H1 (cell line): Measurements from ENCODE around the gene DGKD.

Source experiments
- BRCA1 ChIP-seq: IDR thresholded peaks from 2 replicates; pipeline ENCODE4 v1.6.1; 2012; ENCODE audit warnings: low read depth, low read length, improper control_type of control experiment
- CEBPB ChIP-seq: IDR thresholded peaks from 2 replicates; pipeline ENCODE4 v1.6.1; 2012; ENCODE audit warnings: low read depth, low read length
- EZH2 ChIP-seq: fragments of 200-600 bp; sonication (generic); IDR thresholded peaks from 2 replicates; pipeline ENCODE4 v1.7.1; 2012; ENCODE audit warnings: low read depth, mild to moderate bottlenecking, moderate library complexity, low read length, inconsistent platforms; ENCODE audit not compliant: severe bottlenecking
- JUN ChIP-seq: IDR thresholded peaks from 2 replicates; pipeline ENCODE4 v1.6.1; 2011; ENCODE audit warnings: low read depth, mild to moderate bottlenecking, improper control_type of control experiment, low read length
- POLR2A ChIP-seq, 2 experiments: IDR thresholded peaks; 1 replicate in 1 of 2; 2 replicates in 1 of 2; pipeline ENCODE4 v1.6.1; 2011; ENCODE audit warnings: low read depth in 2 of 2, low read length in 2 of 2, mild to moderate bottlenecking in 2 of 2; ENCODE audit errors: control extremely low read depth in 1 of 2
- RAD21 ChIP-seq, 2 experiments: IDR thresholded peaks in 1 of 2; conservative IDR thresholded peaks in 1 of 2; 2 replicates each; pipeline ENCODE4 v1.6.1; 2011; ENCODE audit warnings: low read depth in 2 of 2, low read length in 2 of 2, improper control_type of control experiment in 1 of 2, inconsistent platforms in 1 of 2, mild to moderate bottlenecking in 1 of 2, moderate library complexity in 1 of 2
- RFX5 ChIP-seq: IDR thresholded peaks from 2 replicates; pipeline ENCODE4 v1.6.1; 2011; ENCODE audit warnings: low read depth, low read length, improper control_type of control experiment, borderline replicate concordance
- SIN3A ChIP-seq, 2 experiments: IDR thresholded peaks in 1 of 2; conservative IDR thresholded peaks in 1 of 2; 2 replicates each; pipeline ENCODE4 v1.6.1; 2011 to 2012; ENCODE audit warnings: low read length in 2 of 2, improper control_type of control experiment in 1 of 2, low read depth in 1 of 2, mild to moderate bottlenecking in 1 of 2
- SP2 ChIP-seq: IDR thresholded peaks from 2 replicates; pipeline ENCODE4 v1.6.1; 2012; ENCODE audit warnings: mild to moderate bottlenecking, low read length, inconsistent platforms
- TAF1 ChIP-seq: IDR thresholded peaks from 2 replicates; pipeline ENCODE4 v1.6.1; 2011; ENCODE audit warnings: mild to moderate bottlenecking, low read depth, low read length
- ZNF274 ChIP-seq: IDR thresholded peaks from 2 replicates; pipeline ENCODE4 v1.7.0; 2012; ENCODE audit warnings: low read length, borderline replicate concordance; ENCODE audit errors: extremely low read depth
- TF ChIP-seq, protein P1 (sequence below), 3 experiments: IDR thresholded peaks; 1 replicate in 2 of 3; 2 replicates in 1 of 3; pipeline versions ENCODE4 v1.5.1 to v1.6.1; 2011; ENCODE audit warnings: low read length in 3 of 3, mild to moderate bottlenecking in 3 of 3, inconsistent platforms in 2 of 3, low read depth in 1 of 3, moderate library complexity in 1 of 3; ENCODE audit not compliant: insufficient read depth in 1 of 3; ENCODE audit errors: control extremely low read depth in 1 of 3
- TF ChIP-seq, protein P2 (sequence below): IDR thresholded peaks from 2 replicates; pipeline ENCODE4 v1.6.1; 2011; ENCODE audit warnings: low read length, improper control_type of control experiment
- TF ChIP-seq, protein P3 (sequence below): IDR thresholded peaks from 2 replicates; pipeline ENCODE4 v1.6.1; 2012; ENCODE audit warnings: low read length, inconsistent platforms

DNA sequence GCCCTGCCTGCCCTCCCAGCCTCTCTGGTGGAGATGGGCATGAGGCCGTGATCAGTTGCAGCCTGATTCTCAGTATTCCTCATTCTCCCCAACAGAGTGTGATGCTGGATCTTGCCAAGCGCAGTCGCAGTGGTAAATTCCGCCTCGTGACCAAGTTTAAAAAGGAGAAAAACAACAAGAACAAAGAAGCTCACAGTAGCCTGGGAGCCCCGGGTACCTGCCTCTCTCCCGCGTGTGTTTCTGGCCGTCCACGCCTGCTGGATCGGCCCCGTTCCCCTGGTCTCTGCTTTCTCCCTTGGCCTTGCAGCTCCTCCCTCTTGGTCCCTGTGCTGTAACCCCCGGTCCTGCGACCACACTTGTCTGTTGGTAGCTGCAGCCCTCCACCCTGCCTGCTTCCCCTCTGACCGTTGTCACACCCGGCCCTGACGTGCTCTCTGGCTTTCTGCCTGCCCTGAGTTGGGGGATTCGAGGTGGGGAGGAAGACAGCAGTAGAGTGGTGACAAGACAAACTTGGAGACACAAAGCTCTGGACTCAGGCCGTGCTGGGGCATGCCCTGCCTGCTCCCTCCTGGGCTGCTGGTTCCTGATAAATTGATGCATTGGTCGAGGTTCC, 112.8 kb downstream of the DGKD start:
- TF ChIP-seq, protein P1, sequence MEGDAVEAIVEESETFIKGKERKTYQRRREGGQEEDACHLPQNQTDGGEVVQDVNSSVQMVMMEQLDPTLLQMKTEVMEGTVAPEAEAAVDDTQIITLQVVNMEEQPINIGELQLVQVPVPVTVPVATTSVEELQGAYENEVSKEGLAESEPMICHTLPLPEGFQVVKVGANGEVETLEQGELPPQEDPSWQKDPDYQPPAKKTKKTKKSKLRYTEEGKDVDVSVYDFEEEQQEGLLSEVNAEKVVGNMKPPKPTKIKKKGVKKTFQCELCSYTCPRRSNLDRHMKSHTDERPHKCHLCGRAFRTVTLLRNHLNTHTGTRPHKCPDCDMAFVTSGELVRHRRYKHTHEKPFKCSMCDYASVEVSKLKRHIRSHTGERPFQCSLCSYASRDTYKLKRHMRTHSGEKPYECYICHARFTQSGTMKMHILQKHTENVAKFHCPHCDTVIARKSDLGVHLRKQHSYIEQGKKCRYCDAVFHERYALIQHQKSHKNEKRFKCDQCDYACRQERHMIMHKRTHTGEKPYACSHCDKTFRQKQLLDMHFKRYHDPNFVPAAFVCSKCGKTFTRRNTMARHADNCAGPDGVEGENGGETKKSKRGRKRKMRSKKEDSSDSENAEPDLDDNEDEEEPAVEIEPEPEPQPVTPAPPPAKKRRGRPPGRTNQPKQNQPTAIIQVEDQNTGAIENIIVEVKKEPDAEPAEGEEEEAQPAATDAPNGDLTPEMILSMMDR (IDR thresholded peaks at IDR 0.05; ENCODE audit: control extremely low read depth in 1 of 3, insufficient read depth in 1 of 3, low read depth in 1 of 3, low read length in 3 of 3): no peak
- TF ChIP-seq RAD21 (IDR thresholded peaks at IDR 0.05 in 1 of 2, conservative IDR thresholded peaks at IDR 0.05 in 1 of 2; ENCODE audit: low read depth in 2 of 2, low read length in 2 of 2) (no peak), POLR2A (IDR thresholded peaks at IDR 0.05; ENCODE audit: control extremely low read depth in 1 of 2, low read depth in 2 of 2, low read length in 2 of 2) (no peak), TAF1 (no peak), BRCA1 (no peak), ZNF274 (no peak), JUN (no peak), EZH2 (no peak), CEBPB (no peak), RFX5 (no peak), SIN3A (conservative IDR thresholded peaks at IDR 0.05 in 1 of 2, IDR thresholded peaks at IDR 0.05 in 1 of 2; ENCODE audit: low read depth in 1 of 2, low read length in 2 of 2) (no peak), SP2 (no peak)
- TF ChIP-seq, protein P2, sequence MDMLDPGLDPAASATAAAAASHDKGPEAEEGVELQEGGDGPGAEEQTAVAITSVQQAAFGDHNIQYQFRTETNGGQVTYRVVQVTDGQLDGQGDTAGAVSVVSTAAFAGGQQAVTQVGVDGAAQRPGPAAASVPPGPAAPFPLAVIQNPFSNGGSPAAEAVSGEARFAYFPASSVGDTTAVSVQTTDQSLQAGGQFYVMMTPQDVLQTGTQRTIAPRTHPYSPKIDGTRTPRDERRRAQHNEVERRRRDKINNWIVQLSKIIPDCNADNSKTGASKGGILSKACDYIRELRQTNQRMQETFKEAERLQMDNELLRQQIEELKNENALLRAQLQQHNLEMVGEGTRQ: no peak
- TF ChIP-seq, protein P3, sequence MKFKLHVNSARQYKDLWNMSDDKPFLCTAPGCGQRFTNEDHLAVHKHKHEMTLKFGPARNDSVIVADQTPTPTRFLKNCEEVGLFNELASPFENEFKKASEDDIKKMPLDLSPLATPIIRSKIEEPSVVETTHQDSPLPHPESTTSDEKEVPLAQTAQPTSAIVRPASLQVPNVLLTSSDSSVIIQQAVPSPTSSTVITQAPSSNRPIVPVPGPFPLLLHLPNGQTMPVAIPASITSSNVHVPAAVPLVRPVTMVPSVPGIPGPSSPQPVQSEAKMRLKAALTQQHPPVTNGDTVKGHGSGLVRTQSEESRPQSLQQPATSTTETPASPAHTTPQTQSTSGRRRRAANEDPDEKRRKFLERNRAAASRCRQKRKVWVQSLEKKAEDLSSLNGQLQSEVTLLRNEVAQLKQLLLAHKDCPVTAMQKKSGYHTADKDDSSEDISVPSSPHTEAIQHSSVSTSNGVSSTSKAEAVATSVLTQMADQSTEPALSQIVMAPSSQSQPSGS: no peak
